EL (cell line): ENCODE results near the gene CABP4.
"Not testable (repeated sequence)": the region's sequence is repeated elsewhere in the genome, so short reads cannot be mapped to it uniquely, and the experiment has no call there.

Experiments
- DNase-seq: peaks from one replicate; pipeline ENCODE4 v3.0.0-alpha.2; 2016

Gene CABP4

GRCh38 chr11:67456068-67456705 is 1.0 kb downstream of the CABP4 start:
- DNase-seq: no peak

GRCh38 chr11:67457453-67457852 is 2.3 kb downstream of the CABP4 start:
- no peak for DNase-seq

- no peak for DNase-seq
Observed at GRCh38 chr11:67458266-67458665, 3.1 kb downstream of the CABP4 start.

- no peak for DNase-seq
Observed at GRCh38 chr11:67463186-67463585, 8.0 kb downstream of the CABP4 start.

- DNase-seq: no peak
Observed at GRCh38 chr11:67463680-67464410, 8.7 kb downstream of the CABP4 start.

- DNase-seq: peak; percentile 60
Observed at GRCh38 chr11:67464411-67465188, 9.4 kb downstream of the CABP4 start.

GRCh38 chr11:67465189-67465510 is 10.0 kb downstream of the CABP4 start:
- DNase-seq: no peak

- DNase-seq: not testable (repeated sequence)
Observed at GRCh38 chr11:67465530-67465929, 10.4 kb downstream of the CABP4 start.

GRCh38 chr11:67466367-67466766 is 11.2 kb downstream of the CABP4 start:
- DNase-seq: no peak

GRCh38 chr11:67466962-67467771 is 12.0 kb downstream of the CABP4 start:
- no peak for DNase-seq

- DNase-seq: no peak
Observed at GRCh38 chr11:67468056-67468455, 12.9 kb downstream of the CABP4 start.

GRCh38 chr11:67468456-67468758 is 13.3 kb downstream of the CABP4 start:
- DNase-seq: no peak

GRCh38 chr11:67468759-67469507 is 13.8 kb downstream of the CABP4 start, which contains the start of gene TMEM134:
Gene TMEM134 (minus strand): TSS chr11:67469251. CDS start chr11:67469192, 59 bp downstream.
- DNase-seq: peak; percentile 90

GRCh38 chr11:67469508-67469811 is 14.3 kb downstream of the CABP4 start:
- DNase-seq: no peak

GRCh38 chr11:67470337-67471002 is 15.3 kb downstream of the CABP4 start:
- DNase-seq: no peak

GRCh38 chr11:67472882-67473281 is 17.7 kb downstream of the CABP4 start:
- no peak for DNase-seq

GRCh38 chr11:67476692-67477091 is 21.5 kb downstream of the CABP4 start:
- DNase-seq: not testable (repeated sequence)

GRCh38 chr11:67477344-67478050 is 22.3 kb downstream of the CABP4 start:
- not testable (repeated sequence) for DNase-seq

- DNase-seq: no peak
Observed at GRCh38 chr11:67482275-67482826, 27.2 kb downstream of the CABP4 start.

- DNase-seq: peak; percentile 98
Observed at GRCh38 chr11:67482827-67483798, 28.0 kb downstream of the CABP4 start, which contains the start of gene AIP. Gene AIP (plus strand): TSS chr11:67483026. CDS start chr11:67483159, 133 bp downstream.
